Kidney (tissue), 14 donors: ENCODE measurements around the gene ADAP2. TPM values are rescaled to one million over a fixed set of nuclear protein-coding genes. Genes with fewer than 3 reads are reported as not detected.

Source experiments
- DNase-seq, 5 donors: peaks; one replicate each; pipeline ENCODE4 v3.0.0-alpha.2; 2013 to 2020
- FAIRE-seq: peaks from 2 replicates; lab custom pipeline; 2012; peaks lifted over from hg19 to GRCh38; lab: Jason Lieb, UNC
- H3K27ac ChIP-seq, 2 donors: one replicate each; pipeline ENCODE4 v1.7.0; 2013; ENCODE audit warnings: low read depth in 2 of 2, low read length in 2 of 2, inconsistent platforms in 1 of 2
- H3K27me3 ChIP-seq: one replicate; pipeline ENCODE4 v1.7.1; 2013; ENCODE audit warnings: low read length, inconsistent platforms; ENCODE audit not compliant: control insufficient read depth, insufficient read depth
- H3K36me3 ChIP-seq, 3 donors: one replicate each; pipeline versions ENCODE4 v1.7.0 to v1.7.1; 2013; ENCODE audit warnings: low read length in 3 of 3, control low read depth in 1 of 3, inconsistent platforms in 1 of 3; ENCODE audit not compliant: insufficient read depth in 3 of 3, control insufficient read depth in 2 of 3
- H3K4me1 ChIP-seq, 3 donors: one replicate each; pipeline versions ENCODE4 v1.7.0 to v1.7.1; 2013; ENCODE audit warnings: low read length in 3 of 3, inconsistent platforms in 1 of 3, low read depth in 1 of 3; ENCODE audit not compliant: control insufficient read depth in 2 of 3, insufficient read depth in 2 of 3
- H3K4me3 ChIP-seq, 3 donors: one replicate each; pipeline versions ENCODE4 v1.7.0 to v1.8.1; 2013; ENCODE audit warnings: low read length in 3 of 3, control low read depth in 1 of 3, inconsistent platforms in 1 of 3
- H3K9ac ChIP-seq, 3 donors: one replicate each; pipeline versions ENCODE4 v1.7.0 to v1.7.1; 2013; ENCODE audit warnings: low read length in 3 of 3, control low read depth in 1 of 3, inconsistent platforms in 1 of 3
- H3K9me3 ChIP-seq, 3 donors: one replicate each; pipeline versions ENCODE4 v1.7.0 to v1.7.1; 2013; ENCODE audit warnings: low read length in 3 of 3, control low read depth in 1 of 3, inconsistent platforms in 1 of 3; ENCODE audit not compliant: control insufficient read depth in 2 of 3, insufficient read depth in 1 of 3
- intact Hi-C: fragments of 100-400 bp; cut with DNase I; formaldehyde crosslinking; loops from one replicate; pipeline ENCODE4 v1.11.1; 2022
- polyA plus RNA-seq: library from polyadenylated mRNA; stranded (reverse); fragments of 350-450 nt; fragmentation: Illumina TruSeq; extraction: RNeasy Lipid Tissue Mini Kit (QIAGEN cat#74804); gene quantifications from one replicate; pipeline ENCODE4 v1.2.3, GENCODE V29; 2014; ENCODE audit warnings: low read depth, low replicate concordance; ENCODE audit not compliant: insufficient read depth
- total RNA-seq: library from RNA; stranded (reverse); fragmentation: NEBNext Ultra II Directional; extraction: Animal tissue kit (Norgen Biotek cat#: 25700); gene quantifications from one replicate; pipeline ENCODE4 v1.2.1, GENCODE V29; 2021
- TF ChIP-seq, protein P1 (sequence below): IDR thresholded peaks from 3 replicates; pipeline ENCODE4 v1.5.1; 2012; ENCODE audit warnings: mild to moderate bottlenecking, moderate library complexity, borderline replicate concordance; ENCODE audit not compliant: insufficient read depth; ENCODE audit errors: extremely low read depth
- donor health status: control.
- donor health status: control.
- donor health status: control.
- donor health status: control.
- donor health status: control.
- donor health status: DM: yes; HTN: yes; CAD: no.
- donor health status: Normal renal cell carcinoma (clear cell type).

Gene ADAP2
- total and polyA plus RNA-seq, 2 donors from 2014 or later: 6.5 to 24.8 TPM

DNA sequence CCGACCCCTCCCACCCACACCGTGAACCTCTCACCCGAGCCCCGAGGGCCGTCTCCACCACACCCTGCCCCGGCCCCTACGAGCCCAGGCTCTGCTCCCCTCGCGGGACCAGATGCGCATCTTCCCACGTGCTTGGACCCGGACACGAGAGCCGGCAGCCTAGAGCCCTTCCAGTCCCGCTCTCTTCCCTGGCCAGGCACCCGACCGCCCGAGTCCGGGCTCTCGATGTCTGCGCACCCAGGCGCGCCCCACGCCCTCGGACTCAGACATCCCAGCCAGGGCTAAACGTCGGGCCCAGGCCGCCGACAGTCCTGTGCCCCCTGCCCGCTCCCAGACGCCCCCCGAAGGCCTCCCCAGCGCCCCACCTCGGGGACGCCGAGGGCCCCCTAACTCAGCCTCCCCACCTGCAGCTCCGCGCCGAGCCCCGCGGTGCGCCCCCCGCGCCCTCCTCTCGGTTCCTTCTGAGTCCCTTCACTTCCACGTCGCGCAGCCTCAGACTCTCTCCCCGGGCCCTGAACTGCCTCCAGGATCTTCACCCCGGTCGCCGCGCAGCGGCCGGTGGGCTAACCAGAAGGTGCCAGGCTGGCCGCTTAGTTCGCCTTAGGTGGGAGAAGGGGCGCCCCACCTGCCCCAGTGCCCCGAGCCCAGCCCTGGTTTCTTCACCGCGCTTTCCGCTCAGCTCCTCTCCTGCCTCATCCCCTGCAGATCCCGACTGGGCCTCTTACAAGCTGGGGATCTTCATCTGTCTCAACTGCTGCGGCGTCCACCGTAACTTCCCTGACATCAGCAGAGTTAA is 688 bp downstream of the ADAP2 start:
- FAIRE-seq (no peak), DNase-seq (peak; percentile 16 to 77 (median 40))
- intact Hi-C loops: no loop called here
- Histone ChIP-seq H3K36me3 (no peaks in the 10 kb centered on the region), H3K27me3 (peaks cover 8% of the 10 kb centered on the region), H3K9me3 (no peaks in the 10 kb centered on the region), H3K4me3 (peak overlapping the region in 1 of 3 donors; percentile 50), H3K9ac (no peak overlapping the region), H3K27ac (no peak overlapping the region), H3K4me1 (no peaks in the 10 kb centered on the region)
- TF ChIP-seq, protein P1, sequence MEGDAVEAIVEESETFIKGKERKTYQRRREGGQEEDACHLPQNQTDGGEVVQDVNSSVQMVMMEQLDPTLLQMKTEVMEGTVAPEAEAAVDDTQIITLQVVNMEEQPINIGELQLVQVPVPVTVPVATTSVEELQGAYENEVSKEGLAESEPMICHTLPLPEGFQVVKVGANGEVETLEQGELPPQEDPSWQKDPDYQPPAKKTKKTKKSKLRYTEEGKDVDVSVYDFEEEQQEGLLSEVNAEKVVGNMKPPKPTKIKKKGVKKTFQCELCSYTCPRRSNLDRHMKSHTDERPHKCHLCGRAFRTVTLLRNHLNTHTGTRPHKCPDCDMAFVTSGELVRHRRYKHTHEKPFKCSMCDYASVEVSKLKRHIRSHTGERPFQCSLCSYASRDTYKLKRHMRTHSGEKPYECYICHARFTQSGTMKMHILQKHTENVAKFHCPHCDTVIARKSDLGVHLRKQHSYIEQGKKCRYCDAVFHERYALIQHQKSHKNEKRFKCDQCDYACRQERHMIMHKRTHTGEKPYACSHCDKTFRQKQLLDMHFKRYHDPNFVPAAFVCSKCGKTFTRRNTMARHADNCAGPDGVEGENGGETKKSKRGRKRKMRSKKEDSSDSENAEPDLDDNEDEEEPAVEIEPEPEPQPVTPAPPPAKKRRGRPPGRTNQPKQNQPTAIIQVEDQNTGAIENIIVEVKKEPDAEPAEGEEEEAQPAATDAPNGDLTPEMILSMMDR: no peak

DNA sequence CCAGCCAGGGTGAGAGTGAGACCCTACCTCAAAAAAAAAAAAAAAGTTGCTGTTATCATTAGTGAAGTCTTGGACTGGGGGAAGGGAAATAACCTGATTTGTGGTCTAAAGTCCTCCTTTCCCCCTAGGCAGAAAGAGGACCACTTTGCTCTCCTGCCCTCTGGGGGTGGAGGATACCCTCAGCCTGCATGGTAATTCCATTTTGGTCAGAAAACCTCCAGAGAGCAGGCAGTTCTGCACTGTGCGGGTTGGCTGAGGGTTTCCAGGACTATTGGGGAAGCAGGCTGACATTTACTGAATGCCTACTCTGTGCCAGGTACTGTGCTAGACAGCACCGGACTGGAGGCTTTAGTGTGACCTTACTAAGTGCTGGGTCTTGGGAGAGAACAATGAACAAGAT is 2.6 kb downstream of the ADAP2 start:
- Histone ChIP-seq H3K36me3 (no peaks in the 10 kb centered on the region), H3K9ac (no peak overlapping the region), H3K27me3 (peaks cover 8% of the 10 kb centered on the region), H3K27ac (no peak overlapping the region), H3K9me3 (no peaks in the 10 kb centered on the region), H3K4me1 (no peaks in the 10 kb centered on the region), H3K4me3 (no peak overlapping the region)
- intact Hi-C loops: no loop called here
- no peak for DNase-seq
- TF ChIP-seq, protein P1: no peak
- no peak for FAIRE-seq

DNA sequence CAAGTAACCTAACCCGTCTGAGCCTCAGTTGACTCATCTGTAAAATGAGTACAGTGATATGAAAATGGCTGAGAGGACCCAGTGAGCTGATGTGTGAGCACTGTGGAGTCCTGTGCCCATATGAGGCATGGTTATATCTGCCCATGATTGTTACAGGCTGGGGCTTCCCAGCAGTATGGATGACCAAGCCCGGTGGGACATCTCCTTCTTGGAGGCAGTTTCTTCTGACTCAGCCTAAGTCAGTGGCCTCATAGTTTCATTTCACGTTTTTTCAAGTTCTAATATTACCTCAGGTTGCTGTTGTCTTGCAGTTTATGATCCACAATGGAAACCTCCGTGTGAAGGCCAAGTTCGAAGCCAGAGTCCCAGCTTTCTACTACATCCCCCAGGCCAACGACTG is 4.8 kb downstream of the ADAP2 start:
- intact Hi-C loops: no loop called here
- Histone ChIP-seq H3K9me3 (no peaks in the 10 kb centered on the region), H3K4me3 (no peak overlapping the region), H3K27me3 (peaks cover 5% of the 10 kb centered on the region), H3K9ac (no peak overlapping the region), H3K36me3 (no peaks in the 10 kb centered on the region), H3K4me1 (no peaks in the 10 kb centered on the region), H3K27ac (no peak overlapping the region)
- TF ChIP-seq, protein P1: no peak
- DNase-seq (no peak), FAIRE-seq (no peak)
